HG03378 (cell line): ENCODE measurements around the gene TMEM150B.

Experiments used
- ATAC-seq: cut with Tn5 transposase; IDR thresholded peaks from one replicate; pipeline ENCODE4 v1.9.1; 2021; ENCODE audit warnings: mild to moderate bottlenecking, moderate library complexity; ENCODE audit not compliant: unreplicated experiment

TMEM150B gene

GRCh38 chr19:55355213-55355821 lies 30.2 kb upstream of the TMEM150B start:
- no peak for ATAC-seq

DNA sequence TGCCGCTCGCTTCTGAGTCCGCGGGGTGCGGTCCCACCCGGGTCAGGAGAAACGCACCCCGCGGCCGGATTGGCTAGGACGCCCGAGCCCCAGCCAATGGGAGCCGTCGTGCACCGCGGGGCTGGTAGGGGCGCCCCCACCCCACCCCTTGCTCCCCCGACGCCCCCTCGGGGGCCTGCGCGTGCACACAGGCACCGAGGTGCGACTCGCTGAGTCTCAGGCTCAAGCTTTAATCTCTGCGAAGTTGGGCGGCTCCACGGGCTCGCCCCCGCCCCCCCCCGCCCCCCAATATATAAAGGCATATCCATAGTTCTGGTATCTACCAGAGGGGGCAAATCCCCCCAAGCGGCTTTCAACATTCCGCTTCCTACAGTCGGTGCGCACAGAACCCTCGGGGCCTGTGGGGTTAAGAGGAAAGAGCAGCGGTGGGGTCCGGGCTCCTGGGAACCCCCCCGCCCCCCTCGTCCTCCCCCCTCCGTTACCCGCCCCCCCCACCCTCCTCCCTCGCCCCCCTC lies 29.6 kb upstream of the TMEM150B start, which contains the start of gene COX6B2:
Gene COX6B2, minus strand, starts transcription at position 22 of the 515 bp plus-strand sequence. CDS start 198 bp downstream, outside the sequence.
- ATAC-seq: no peak

DNA sequence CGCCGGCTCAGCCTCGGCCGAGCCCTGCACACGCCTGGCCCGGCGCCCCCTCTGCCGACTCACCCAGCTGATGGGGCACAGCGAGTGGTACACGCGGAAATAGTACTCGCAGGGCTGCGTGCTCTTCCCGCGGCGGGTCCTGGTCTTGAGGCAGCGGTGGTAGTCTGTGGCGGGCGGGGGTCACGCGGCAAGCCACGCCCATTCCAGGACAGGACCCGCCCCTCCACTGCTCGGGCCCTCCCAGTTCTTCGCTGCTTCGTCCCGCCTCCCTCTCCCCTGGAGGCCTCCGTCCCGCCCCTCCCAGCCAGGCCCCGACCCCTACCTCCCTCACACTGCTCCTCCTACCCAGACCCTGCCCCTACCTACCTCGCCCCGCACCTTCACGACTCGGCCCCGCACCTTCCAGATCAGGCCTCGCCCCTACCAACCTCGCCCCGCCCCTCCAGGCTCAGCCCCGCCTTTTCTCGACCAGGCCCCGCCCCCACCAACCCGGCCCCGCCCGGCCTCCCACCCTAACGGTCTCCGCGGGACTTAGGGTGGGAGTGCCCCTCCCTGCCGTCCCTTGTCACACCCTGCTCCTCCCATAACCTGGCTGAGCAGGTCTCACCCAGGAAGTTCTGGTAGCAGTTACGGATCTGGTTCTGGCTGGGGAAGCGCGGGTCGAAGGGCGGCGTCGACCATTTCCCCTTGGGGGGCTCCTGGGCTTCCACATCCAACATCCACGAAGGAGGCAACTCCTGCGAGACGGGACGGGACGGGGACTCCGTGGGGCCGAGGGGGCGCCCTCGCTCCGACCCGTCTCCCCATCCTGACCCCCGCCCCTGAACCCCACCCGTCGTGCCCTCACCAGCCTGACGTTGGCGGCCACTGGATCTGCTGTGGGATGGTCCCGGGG lies 28.9 kb upstream of the TMEM150B start:
- ATAC-seq: no peak

- no peak for ATAC-seq
These were observed 28.2 kb upstream of the TMEM150B start for GRCh38 chr19:55353356-55353802.

- ATAC-seq: no peak
These were observed 27.5 kb upstream of the TMEM150B start for GRCh38 chr19:55352549-55353145.

DNA sequence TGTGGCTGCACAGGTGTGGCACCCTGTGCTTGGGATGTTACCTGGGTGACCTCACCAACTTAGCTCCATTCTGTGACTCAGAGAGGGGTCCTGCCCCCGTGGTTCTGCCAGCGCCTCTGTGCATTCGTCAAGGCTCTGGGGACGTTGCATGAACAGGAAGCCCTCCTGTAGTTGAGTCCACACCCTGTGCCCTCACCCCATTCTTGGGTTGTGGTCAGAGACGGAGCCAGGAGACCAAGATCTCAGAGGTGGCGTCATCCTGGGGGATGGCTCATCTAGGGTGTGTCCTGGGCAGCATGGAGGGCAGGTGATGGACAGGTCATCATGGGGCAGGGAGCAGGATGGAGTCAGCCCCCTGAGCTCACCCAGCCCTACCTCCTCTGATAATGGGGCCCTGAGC lies 26.9 kb upstream of the TMEM150B start:
- ATAC-seq: no peak

DNA sequence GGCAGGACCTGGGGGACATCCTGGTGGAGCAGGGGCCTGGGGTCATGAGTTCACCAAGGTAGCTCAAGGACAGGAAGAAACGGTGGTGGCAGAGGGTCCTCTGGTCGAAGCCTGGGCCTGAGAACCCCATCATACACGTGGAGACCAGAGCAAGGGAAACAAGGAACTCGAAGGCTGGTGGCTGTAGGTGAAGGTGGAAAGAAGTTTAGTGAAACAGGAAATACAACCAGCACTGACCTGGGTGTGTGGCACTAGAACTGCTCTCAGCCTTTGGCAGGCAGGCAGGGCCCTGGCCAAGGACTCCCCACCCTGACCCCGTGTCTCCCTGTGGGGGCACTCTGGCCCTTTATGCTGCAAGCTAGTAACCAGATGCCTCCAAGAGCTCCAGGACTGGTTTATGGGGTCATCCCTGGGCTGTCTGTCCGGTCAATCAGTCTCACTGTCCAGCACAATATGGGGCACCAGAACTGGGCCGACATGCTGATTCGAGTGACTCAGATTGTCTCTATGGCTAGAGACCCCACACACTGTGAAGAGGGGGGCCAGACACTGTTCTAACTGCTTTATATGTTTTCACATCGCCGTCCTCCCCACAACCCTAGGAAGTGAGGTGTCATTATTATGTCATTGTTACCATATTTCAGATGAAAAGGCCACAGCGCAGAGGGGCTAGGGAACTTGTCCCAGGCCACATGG lies 25.6 kb upstream of the TMEM150B start:
- ATAC-seq: no peak

- no peak for ATAC-seq
These were observed 23.3 kb upstream of the TMEM150B start for GRCh38 chr19:55348317-55349034.

- no peak for ATAC-seq
These were observed 22.4 kb upstream of the TMEM150B start for GRCh38 chr19:55347442-55348009.

DNA sequence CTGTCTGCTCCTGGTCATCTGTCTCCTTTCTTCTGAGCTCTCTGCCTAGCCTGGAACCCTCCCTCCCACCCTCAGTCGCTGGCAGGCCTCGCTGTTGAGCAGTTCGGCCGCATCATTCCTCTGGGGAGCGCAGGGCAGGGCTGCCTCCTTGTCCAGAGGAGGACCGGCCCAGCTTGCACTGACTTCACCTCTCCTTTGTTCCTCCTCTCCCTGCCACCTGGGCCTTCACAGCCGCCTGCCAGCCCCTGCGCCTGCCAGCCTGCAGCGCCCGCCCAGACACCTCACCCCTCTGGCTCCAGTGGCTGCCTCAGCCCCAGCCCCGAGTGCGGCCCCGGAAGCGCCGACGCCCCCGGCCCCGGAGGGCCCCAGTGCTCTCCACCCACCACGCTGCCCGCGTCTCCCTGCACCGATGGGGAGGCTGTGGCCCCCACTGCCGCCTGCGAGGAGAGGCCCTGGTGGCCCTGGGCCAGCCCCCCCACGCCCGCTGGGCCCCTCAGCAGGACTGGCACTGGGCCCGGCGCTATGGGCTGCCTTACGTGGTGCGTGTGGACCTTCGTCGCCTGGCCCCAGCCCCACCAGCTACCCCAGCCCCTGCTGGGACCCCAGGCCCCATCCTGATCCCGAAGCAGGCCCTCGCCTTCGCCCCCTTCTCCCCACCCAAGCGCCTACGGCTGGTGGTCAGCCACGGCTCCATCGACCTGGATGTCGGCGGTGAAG lies 21.7 kb upstream of the TMEM150B start:
- no peak for ATAC-seq

GRCh38 chr19:55345818-55346724 lies 20.9 kb upstream of the TMEM150B start:
- no peak for ATAC-seq

DNA sequence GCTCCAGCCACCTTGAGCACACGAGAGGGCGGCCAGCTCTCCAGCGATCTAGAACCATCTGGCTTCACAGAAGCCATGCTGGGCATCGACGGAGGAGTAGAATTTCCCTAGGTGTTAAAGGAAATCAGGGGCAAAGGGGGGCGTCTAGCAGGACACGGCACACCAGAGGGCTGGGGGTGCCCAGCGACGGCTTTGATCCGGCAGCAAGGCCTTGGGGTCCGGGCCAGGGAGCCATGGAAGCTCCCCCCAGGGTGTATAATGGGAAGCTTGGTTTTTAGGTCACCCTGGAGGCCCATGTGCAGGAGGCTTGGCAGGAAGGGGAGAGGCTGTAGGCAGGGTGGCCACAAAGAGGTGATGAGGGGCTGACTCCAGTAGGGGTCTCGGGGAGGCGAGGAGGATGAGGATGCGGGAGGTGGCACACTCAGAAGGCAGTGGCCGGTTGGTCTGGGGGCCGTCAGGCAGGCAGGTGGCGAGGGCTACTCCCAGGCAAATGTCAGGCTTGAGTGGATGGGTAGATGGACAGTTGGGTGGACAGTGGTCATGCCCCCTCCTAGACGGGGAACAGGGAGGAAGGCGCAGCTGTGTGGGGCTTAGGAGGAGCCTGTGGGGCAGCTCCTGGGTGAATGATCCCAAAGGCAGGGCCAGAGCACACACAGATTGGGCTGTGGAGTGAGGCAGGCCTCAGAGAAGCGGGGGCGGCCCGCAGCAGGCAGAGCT lies 20.1 kb upstream of the TMEM150B start:
- no peak for ATAC-seq

- no peak for ATAC-seq
These were observed 19.3 kb upstream of the TMEM150B start for GRCh38 chr19:55344444-55344843.

DNA sequence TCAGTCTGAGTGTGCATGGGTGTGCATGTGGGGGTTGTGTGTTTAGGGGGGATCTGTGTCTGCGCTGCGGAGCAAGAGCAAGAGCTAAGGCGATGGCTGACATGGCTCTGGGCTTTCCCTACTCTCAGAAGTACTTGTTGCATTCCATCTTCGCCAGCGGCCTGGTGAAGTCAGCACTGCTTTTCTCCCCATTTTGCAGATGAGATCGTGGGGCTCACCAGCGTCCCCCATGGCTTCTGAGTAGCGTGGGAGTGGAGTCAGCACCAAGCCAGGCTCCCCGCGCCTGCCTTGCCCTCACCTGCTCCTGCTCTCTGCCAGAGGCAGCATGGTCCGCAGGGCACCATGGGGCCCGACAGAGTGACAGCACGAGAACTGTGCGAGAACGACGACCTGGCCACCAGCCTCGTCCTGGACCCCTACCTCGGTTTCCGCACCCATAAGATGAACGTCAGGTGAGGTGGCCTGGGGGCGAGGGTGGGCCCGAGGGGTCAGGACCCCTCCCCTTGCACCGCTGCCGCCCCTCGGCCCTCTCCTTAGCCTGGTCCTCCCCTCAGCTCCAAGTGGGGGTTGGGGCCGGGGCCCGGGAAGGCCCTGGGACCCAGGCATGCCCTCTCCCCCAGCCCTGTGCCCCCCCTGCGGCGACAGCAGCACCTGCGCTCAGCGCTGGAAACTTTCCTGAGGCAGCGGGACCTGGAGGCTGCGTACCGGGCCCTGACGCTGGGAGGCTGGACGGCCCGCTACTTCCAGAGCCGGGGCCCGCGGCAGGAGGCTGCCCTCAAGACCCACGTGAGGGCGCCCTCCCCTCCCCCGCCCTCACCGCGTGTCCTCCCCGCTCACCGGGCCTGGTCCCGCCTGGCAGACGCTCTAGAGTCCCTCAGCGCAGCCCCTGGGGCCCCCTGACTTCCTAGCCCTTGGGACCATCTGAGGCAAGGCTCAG lies 16.7 kb upstream of the TMEM150B start:
- no peak for ATAC-seq

- no peak for ATAC-seq
These were observed 16.0 kb upstream of the TMEM150B start for GRCh38 chr19:55341171-55341588.

- no peak for ATAC-seq
These were observed 15.6 kb upstream of the TMEM150B start for GRCh38 chr19:55340784-55341147.
